B cell (primary cell): Measurements from ENCODE around the gene CERS1.

Experiments
- CTCF ChIP-seq: fragments of 200-600 bp; IDR thresholded peaks from one replicate; pipeline ENCODE4 v1.8.0; 2022; ENCODE audit warnings: antibody characterized with exemption, mild to moderate bottlenecking
- EZH2 ChIP-seq: IDR thresholded peaks from 2 replicates; pipeline ENCODE4 v1.6.1; 2012; ENCODE audit warnings: borderline replicate concordance, low read depth, mild to moderate bottlenecking, moderate library complexity, low read length; ENCODE audit not compliant: insufficient read depth, poor library complexity, severe bottlenecking

- TF ChIP-seq CTCF (no peak), EZH2 (no peak)
These were observed 5.8 kb downstream of the CERS1 start for GRCh38 chr19:18889949-18890745.
